IMR-90 (cell line): Measurements from ENCODE around the gene MCL1. TPM values are rescaled to one million over a fixed set of nuclear protein-coding genes. Genes with fewer than 3 reads are reported as not detected.

Experiments
- ATAC-seq: fragments of 200-7000 bp; cut with Tn5 transposase; 2 replicates; pipeline ENCODE4 v1.9.1; 2020; ENCODE audit warnings: low read depth, mild to moderate bottlenecking, moderate library complexity
- BruUV-seq: library from RNA; stranded (reverse); fragments of 400-500 nt; replicated peaks from 2 replicates; lab custom pipeline; 2021; lab: Mats Ljungman, UMichigan
- CTCF ChIA-PET: fragments of 300-600 bp; formaldehyde crosslinking; extraction: SDS; loops from one replicate; lab custom pipeline; 2021; ENCODE audit warnings: antibody characterized with exemption; lab: Yijun Ruan, JAX
- POLR2A ChIA-PET: fragments of 300-600 bp; sonication (Branson Sonifier 250); formaldehyde crosslinking; loops from one replicate; lab custom pipeline; 2022; ENCODE audit warnings: antibody characterized with exemption; ENCODE audit not compliant: unreplicated experiment; lab: Charles Lee
- DNase-seq: peaks from one replicate; pipeline ENCODE4 v3.0.0; 2013
- H2AFZ ChIP-seq: replicated peaks from 2 replicates; pipeline ENCODE3; 2013; ENCODE audit warnings: low read length, mild to moderate bottlenecking; ENCODE audit not compliant: poor library complexity
- H2AK5ac ChIP-seq: 2 replicates; pipeline ENCODE4 v1.6.1; 2013; ENCODE audit warnings: low read depth, low read length, inconsistent platforms
- H2AK9ac ChIP-seq: replicated peaks from 2 replicates; pipeline ENCODE3; 2013; ENCODE audit warnings: mild to moderate bottlenecking, low read depth, low read length, moderate library complexity; ENCODE audit not compliant: poor library complexity
- H2BK120ac ChIP-seq: 2 replicates; pipeline ENCODE4 v1.6.1; 2013; ENCODE audit warnings: low read depth, low read length, inconsistent platforms
- H2BK15ac ChIP-seq: 3 replicates; pipeline ENCODE4 v1.6.1; 2013; ENCODE audit warnings: low read depth, low read length, inconsistent platforms
- H2BK20ac ChIP-seq: 2 replicates; pipeline ENCODE4 v1.6.1; 2013; ENCODE audit warnings: low read depth, mild to moderate bottlenecking, inconsistent platforms, low read length, moderate library complexity
- H2BK5ac ChIP-seq: 2 replicates; pipeline ENCODE4 v1.6.1; 2013; ENCODE audit warnings: mild to moderate bottlenecking, low read depth, low read length, inconsistent platforms; ENCODE audit not compliant: poor library complexity, severe bottlenecking
- H3K14ac ChIP-seq: replicated peaks from 2 replicates; pipeline ENCODE4 v1.6.1; 2013; ENCODE audit warnings: low read depth, low read length, inconsistent platforms
- H3K18ac ChIP-seq: 2 replicates; pipeline ENCODE4 v1.6.1; 2013; ENCODE audit warnings: low read depth, low read length, control low read depth
- H3K23ac ChIP-seq: 2 replicates; pipeline ENCODE4 v1.6.1; 2013; ENCODE audit warnings: low read depth, low read length, inconsistent platforms
- H3K27ac ChIP-seq: 2 replicates; pipeline ENCODE4 v1.5.1; 2013; ENCODE audit warnings: mild to moderate bottlenecking, control low read depth, low read length; ENCODE audit not compliant: insufficient read depth
- H3K27me3 ChIP-seq: 2 replicates; pipeline ENCODE4 v1.6.1; 2013; ENCODE audit warnings: low read length; ENCODE audit not compliant: control insufficient read depth, insufficient read depth
- H3K36me3 ChIP-seq: 2 replicates; pipeline ENCODE4 v1.6.1; 2013; ENCODE audit warnings: low read length, mixed read lengths; ENCODE audit not compliant: control insufficient read depth, insufficient read depth
- H3K4ac ChIP-seq: 2 replicates; pipeline ENCODE4 v1.6.1; 2013; ENCODE audit warnings: low read depth, low read length, inconsistent platforms
- H3K4me1 ChIP-seq: 2 replicates; pipeline ENCODE4 v1.6.1; 2013; ENCODE audit warnings: low read length, mixed read lengths; ENCODE audit not compliant: control insufficient read depth, insufficient read depth
- H3K4me2 ChIP-seq: 2 replicates; pipeline ENCODE4 v1.6.1; 2013; ENCODE audit warnings: low read depth, mild to moderate bottlenecking, control low read depth, low read length, moderate library complexity
- H3K4me3 ChIP-seq: 2 replicates; pipeline ENCODE4 v1.5.1; 2013; ENCODE audit warnings: low read depth, mild to moderate bottlenecking, control low read depth, low read length, moderate library complexity; ENCODE audit not compliant: insufficient read depth
- H3K56ac ChIP-seq: 2 replicates; pipeline ENCODE4 v1.6.1; 2013; ENCODE audit warnings: low read length, inconsistent platforms; ENCODE audit not compliant: insufficient read depth; ENCODE audit errors: extremely low read depth
- H3K79me1 ChIP-seq, 2 experiments: 2 replicates each; pipeline ENCODE4 v1.6.1; 2013; ENCODE audit warnings: low read length in 2 of 2, inconsistent platforms in 1 of 2, low read depth in 1 of 2
- H3K9ac ChIP-seq: 2 replicates; pipeline ENCODE4 v1.6.1; 2013; ENCODE audit warnings: low read depth, low read length, control low read depth
- H3K9me1 ChIP-seq: 2 replicates; pipeline ENCODE4 v1.6.1; 2013; ENCODE audit warnings: low read length, inconsistent platforms; ENCODE audit not compliant: insufficient read depth
- H3K9me3 ChIP-seq: 2 replicates; pipeline ENCODE4 v1.6.1; 2013; ENCODE audit warnings: low read length; ENCODE audit not compliant: control insufficient read depth, insufficient read depth
- H4K20me1 ChIP-seq: 2 replicates; pipeline ENCODE4 v1.6.1; 2013; ENCODE audit warnings: low read length, inconsistent platforms; ENCODE audit not compliant: insufficient read depth
- H4K5ac ChIP-seq: 2 replicates; pipeline ENCODE4 v1.6.1; 2013; ENCODE audit warnings: mild to moderate bottlenecking, low read depth, low read length, control low read depth
- H4K8ac ChIP-seq, 2 experiments: 2 replicates each; pipeline ENCODE4 v1.6.1; 2013; ENCODE audit warnings: low read depth in 2 of 2, low read length in 2 of 2, control low read depth in 1 of 2, inconsistent platforms in 1 of 2
- H4K91ac ChIP-seq: 2 replicates; pipeline ENCODE4 v1.6.1; 2013; ENCODE audit warnings: low read depth, low read length, inconsistent platforms; ENCODE audit not compliant: insufficient read depth
- MAZ ChIP-seq: IDR thresholded peaks from 2 replicates; pipeline ENCODE4 v1.6.1; 2012; ENCODE audit warnings: low read depth, mild to moderate bottlenecking, low read length, improper control_type of control experiment, moderate library complexity, borderline replicate concordance
- POLR2A ChIP-seq: IDR thresholded peaks from 2 replicates; pipeline ENCODE4 v1.6.1; 2012; ENCODE audit warnings: mild to moderate bottlenecking, low read depth, low read length
- WGBS, 2 experiments: methylation state at CpG; one replicate each; pipeline versions ENCODE4 v1.1.5 to v1.1.7; 2013; ENCODE audit warnings: missing lambda C conversion rate in 2 of 2; ENCODE audit not compliant: insufficient read length in 1 of 2; ENCODE audit errors: extremely low coverage in 2 of 2; 5-methylcytosine and 5-hydroxymethylcytosine counted together
- dilution Hi-C: fragments of 300-500 bp; cut with HindIII; formaldehyde crosslinking; loops from one replicate; pipeline ENCODE4 v1.14.3; 2018; ENCODE audit warnings: low sequenced_read_pairs; ENCODE audit not compliant: unreplicated experiment
- in situ Hi-C: fragments of 300-500 bp; cut with MboI; formaldehyde crosslinking; loops from 3 replicates; pipeline ENCODE4 v1.14.3; 2019; ENCODE audit warnings: low sequenced_read_pairs, inconsistent platforms, mixed read lengths
- intact Hi-C: fragments of 100-400 bp; cut with micrococcal nuclease; formaldehyde crosslinking; loops from 2 replicates; pipeline ENCODE4 v1.10.0; 2022
- polyA plus RNA-seq, 3 experiments: library from polyadenylated mRNA; depleted of rRNA; stranded (reverse); fragments of >200 nt; gene quantifications; 2 replicates each; pipeline ENCODE4 v1.2.3, GENCODE V29; 2012; ENCODE audit warnings: low replicate concordance in 1 of 3
- total RNA-seq: library from RNA; depleted of rRNA; stranded (reverse); fragments of >200 nt; gene quantifications from 2 replicates; pipeline ENCODE4 v1.2.3, GENCODE V29; 2012

MCL1 gene
- total and polyA plus RNA-seq, 2 of the 4 experiments (the other 2 are of a cell fraction): 79.5 to 142 TPM

- H3K56ac ChIP-seq: peak overlapping the region; percentile 8; the same call in 1 of the 2 replicates
- H2BK120ac ChIP-seq: peak overlapping the region; percentile 98
- H3K9me1 ChIP-seq: peaks cover 28% of the 10 kb centered on the region
- no peak overlapping the region for H3K4me3 ChIP-seq
- H3K9ac ChIP-seq: 0 out of 2 replicates have a peak overlapping the region, but pooled peaks have one; percentile 17
- peaks cover 12 to 83% of the 10 kb centered on the region in 2 experiments for H3K79me1 ChIP-seq
- H4K8ac ChIP-seq: peak overlapping the region in 1 of 2 experiments; percentile 90; a peak in 2 of 4 replicates
- CTCF ChIA-PET: interaction anchor here (0.8 kb wide), 2 partner anchors 16 to 250 kb away, joined by 3 to 5 read pairs; partner anchors contain the start of gene MCL1
- peak overlapping the region; percentile 72 for H4K91ac ChIP-seq
- peak overlapping the region; percentile 99 for H3K4ac ChIP-seq
- DNase-seq (peak; percentile 43), ATAC-seq (no peak)
- TF ChIP-seq MAZ: no peak
- no peak for TF ChIP-seq POLR2A
- peak overlapping the region; percentile 59 for H2AK9ac ChIP-seq
- BruUV-seq: no TSS peak
- peak overlapping the region; percentile 34 for H2AFZ ChIP-seq
- no peaks in the 10 kb centered on the region for H3K27me3 ChIP-seq
- 30% methylated on average over 2 of the region's 4 CpGs; no CpG with 5 or more reads in 1 of the 2 experiments for WGBS, 2 experiments
- H2BK15ac ChIP-seq: peak overlapping the region; percentile 90; the same call in 2 of the 3 replicates
- peaks cover 41% of the 10 kb centered on the region for H4K20me1 ChIP-seq
- H2AK5ac ChIP-seq: peak overlapping the region; percentile 93
- H3K4me2 ChIP-seq: no peak overlapping the region; the same call in 1 of the 2 replicates
- peaks cover 35% of the 10 kb centered on the region for H3K4me1 ChIP-seq
- H2BK20ac ChIP-seq: peak overlapping the region; percentile 97
- in situ Hi-C loops (loop anchor here (10.0 kb wide), 1 partner anchor 241 kb away; the partner anchor contains the start of gene CTSK), intact Hi-C loops (loop anchor here (5.0 to 10.0 kb wide), 6 partner anchors 76 to 441 kb away; partner anchors contain the start of genes ARNT, CA14, GOLPH3L and MINDY1), dilution Hi-C loops (no loop called here)
- POLR2A ChIA-PET: interaction anchor here (0.6 to 3.0 kb wide), 3 partner anchors 15 to 223 kb away, joined by 3 to 18 read pairs (median 4); partner anchors contain the start of gene MCL1
- H3K14ac ChIP-seq: peak overlapping the region; percentile 61
- H3K36me3 ChIP-seq: no peaks in the 10 kb centered on the region
- peak overlapping the region; percentile 82 for H4K5ac ChIP-seq
- H3K18ac ChIP-seq: peak overlapping the region; percentile 78
- peak overlapping the region; percentile 96 for H2BK5ac ChIP-seq
- peak overlapping the region; percentile 89 for H3K23ac ChIP-seq
- no peaks in the 10 kb centered on the region for H3K9me3 ChIP-seq
- H3K27ac ChIP-seq: peak overlapping the region; percentile 96; the same call in 1 of the 2 replicates
Measured at GRCh38 chr1:150563340-150564038, 15.9 kb downstream of the MCL1 start.
